Fibroblast of lung (primary cell): Measurements from ENCODE around the gene NMNAT2. TPM values are rescaled to one million over a fixed set of nuclear protein-coding genes. Genes with fewer than 3 reads are reported as not detected.

Experiments
- DNase-seq, 2 donors: peaks; one replicate each; pipeline versions ENCODE4 v3.0.0 to v3.0.0-alpha.2; 2010; ENCODE audit warnings: low read depth in 2 of 2
- H2AFZ ChIP-seq: 2 replicates; pipeline ENCODE4 v1.5.1; 2012; ENCODE audit warnings: low read length, control low read depth, inconsistent platforms
- H3K27ac ChIP-seq: 2 replicates; pipeline ENCODE4 v1.5.1; 2011; ENCODE audit warnings: low read length, control low read depth; ENCODE audit not compliant: insufficient read depth
- H3K27me3 ChIP-seq: 2 replicates; pipeline ENCODE4 v1.5.1; 2011; ENCODE audit warnings: mild to moderate bottlenecking, low read length; ENCODE audit not compliant: control insufficient read depth, insufficient read depth
- H3K36me3 ChIP-seq: 2 replicates; pipeline ENCODE4 v1.5.1; 2011; ENCODE audit warnings: low read length; ENCODE audit not compliant: control insufficient read depth, insufficient read depth
- H3K4me1 ChIP-seq: 2 replicates; pipeline ENCODE4 v1.5.1; 2011; ENCODE audit warnings: low read length; ENCODE audit not compliant: control insufficient read depth, insufficient read depth; ENCODE audit errors: extremely low read depth
- H3K4me2 ChIP-seq: 2 replicates; pipeline ENCODE4 v1.5.1; 2011; ENCODE audit warnings: low read length, control low read depth; ENCODE audit not compliant: insufficient read depth; ENCODE audit errors: extremely low read depth
- H3K4me3 ChIP-seq, 4 experiments: fragments of 200-600 bp in 1 of 4; sonication (generic) in 1 of 4; replicated peaks in 1 of 4; 2 replicates each; pipeline ENCODE4 v1.5.1; 2011 to 2016; ENCODE audit warnings: low read length in 4 of 4, low read depth in 3 of 4, mild to moderate bottlenecking in 3 of 4, control low read depth in 2 of 4, inconsistent platforms in 1 of 4, mixed read lengths in 1 of 4; ENCODE audit not compliant: insufficient read depth in 1 of 4; ENCODE audit errors: control extremely low read depth in 1 of 4
- H3K79me2 ChIP-seq: 2 replicates; pipeline ENCODE4 v1.5.1; 2012; ENCODE audit warnings: mild to moderate bottlenecking, low read length, inconsistent platforms; ENCODE audit not compliant: control insufficient read depth, insufficient read depth
- H3K9ac ChIP-seq: 2 replicates; pipeline ENCODE4 v1.5.1; 2011; ENCODE audit warnings: mild to moderate bottlenecking, low read length, control low read depth; ENCODE audit not compliant: insufficient read depth
- H3K9me3 ChIP-seq: 2 replicates; pipeline ENCODE4 v1.5.1; 2012; ENCODE audit warnings: low read depth, low read length; ENCODE audit not compliant: control insufficient read depth, insufficient read depth
- H4K20me1 ChIP-seq: 2 replicates; pipeline ENCODE4 v1.5.1; 2011; ENCODE audit warnings: low read length; ENCODE audit not compliant: control insufficient read depth, insufficient read depth; ENCODE audit errors: extremely low read depth
- CTCF ChIP-seq, 2 donors: IDR thresholded peaks in 1 of 2; conservative IDR thresholded peaks in 1 of 2; 1 replicate in 1 of 2; 2 replicates in 1 of 2; pipeline ENCODE4 v1.5.1; 2011 to 2012; ENCODE audit warnings: low read length in 2 of 2, control low read depth in 1 of 2, inconsistent platforms in 1 of 2, low read depth in 1 of 2, mild to moderate bottlenecking in 1 of 2
- EZH2 ChIP-seq: IDR thresholded peaks from 2 replicates; pipeline ENCODE4 v1.5.1; 2012; ENCODE audit warnings: low read length, control low read depth, mild to moderate bottlenecking; ENCODE audit errors: missing control alignments
- polyA plus RNA-seq, 2 donors: library from polyadenylated mRNA; depleted of rRNA in 1 of 2; stranded (reverse) in 1 of 2; unstranded in 1 of 2; fragments of >200 nt; gene quantifications; 2 replicates each; pipeline ENCODE4 v1.2.1, GENCODE V29; 2011 to 2012; ENCODE audit warnings: missing spikeins in 1 of 2
- total RNA-seq: library from RNA; depleted of rRNA; stranded (reverse); fragments of >200 nt; gene quantifications from 2 replicates; pipeline ENCODE4 v1.2.1, GENCODE V29; 2014

Gene NMNAT2
- total and polyA plus RNA-seq, 2 donors (not counting 1 experiment from before 2014, with no cell fraction given), result under 0.01 to 0.61 TPM

GRCh38 chr1:183215076-183215720, 203.0 kb downstream of the NMNAT2 start:
- H3K9ac ChIP-seq, result no peak overlapping the region
- H3K4me2 ChIP-seq, result no peak overlapping the region
- H3K4me3 ChIP-seq, result no peak overlapping the region
- H3K4me1 ChIP-seq, result peaks cover 6% of the 10 kb centered on the region
- H3K79me2 ChIP-seq, result no peaks in the 10 kb centered on the region
- H3K27ac ChIP-seq, result no peak overlapping the region
- no peaks in the 10 kb centered on the region for H3K36me3 ChIP-seq
- no peaks in the 10 kb centered on the region for H3K9me3 ChIP-seq
- no peak overlapping the region for H2AFZ ChIP-seq
- no peaks in the 10 kb centered on the region for H3K27me3 ChIP-seq
- no peak for TF ChIP-seq CTCF (conservative IDR thresholded peaks at IDR 0.05 in 1 of 2, IDR thresholded peaks at IDR 0.05 in 1 of 2; ENCODE audit: low read depth in 1 of 2, low read length in 2 of 2)
- no peaks in the 10 kb centered on the region for H4K20me1 ChIP-seq
- DNase-seq, result no peak

GRCh38 chr1:183214021-183214970, 203.9 kb downstream of the NMNAT2 start:
- no peaks in the 10 kb centered on the region for H3K79me2 ChIP-seq
- no peaks in the 10 kb centered on the region for H3K9me3 ChIP-seq
- H2AFZ ChIP-seq, result no peak overlapping the region
- H3K9ac ChIP-seq, result no peak overlapping the region
- no peaks in the 10 kb centered on the region for H4K20me1 ChIP-seq
- no peak for DNase-seq
- no peak for TF ChIP-seq CTCF (conservative IDR thresholded peaks at IDR 0.05 in 1 of 2, IDR thresholded peaks at IDR 0.05 in 1 of 2; ENCODE audit: low read depth in 1 of 2, low read length in 2 of 2)
- no peak for TF ChIP-seq EZH2
- H3K4me3 ChIP-seq, result no peak overlapping the region
- H3K36me3 ChIP-seq, result no peaks in the 10 kb centered on the region
- no peak overlapping the region for H3K27ac ChIP-seq
- no peaks in the 10 kb centered on the region for H3K27me3 ChIP-seq
- peaks cover 9% of the 10 kb centered on the region for H3K4me1 ChIP-seq
- no peak overlapping the region for H3K4me2 ChIP-seq

GRCh38 chr1:183212870-183213269, 205.3 kb downstream of the NMNAT2 start:
- Histone ChIP-seq H3K4me3 (no peak overlapping the region), H3K79me2 (no peaks in the 10 kb centered on the region), H3K9me3 (no peaks in the 10 kb centered on the region), H2AFZ (no peak overlapping the region), H3K27ac (no peak overlapping the region), H3K27me3 (no peaks in the 10 kb centered on the region), H3K4me2 (no peak overlapping the region), H4K20me1 (no peaks in the 10 kb centered on the region), H3K4me1 (peaks cover 6% of the 10 kb centered on the region), H3K36me3 (no peaks in the 10 kb centered on the region), H3K9ac (no peak overlapping the region)
- TF ChIP-seq CTCF (conservative IDR thresholded peaks at IDR 0.05 in 1 of 2, IDR thresholded peaks at IDR 0.05 in 1 of 2; ENCODE audit: low read depth in 1 of 2, low read length in 2 of 2) (no peak), EZH2 (no peak)
- DNase-seq, result no peak
